ELR (cell line): Measurements from ENCODE around the gene ITGA5.
A peak's percentile ranks its signal among the peaks of the same experiment; 100 is the strongest.

Experiments used
- DNase-seq: peaks from one replicate; pipeline ENCODE4 v3.0.0-alpha.2; 2015; ENCODE audit warnings: low read depth

Gene ITGA5

GRCh38 chr12:54411391-54412241 lies 7.5 kb downstream of the ITGA5 start:
- peak; percentile 99 for DNase-seq

DNA sequence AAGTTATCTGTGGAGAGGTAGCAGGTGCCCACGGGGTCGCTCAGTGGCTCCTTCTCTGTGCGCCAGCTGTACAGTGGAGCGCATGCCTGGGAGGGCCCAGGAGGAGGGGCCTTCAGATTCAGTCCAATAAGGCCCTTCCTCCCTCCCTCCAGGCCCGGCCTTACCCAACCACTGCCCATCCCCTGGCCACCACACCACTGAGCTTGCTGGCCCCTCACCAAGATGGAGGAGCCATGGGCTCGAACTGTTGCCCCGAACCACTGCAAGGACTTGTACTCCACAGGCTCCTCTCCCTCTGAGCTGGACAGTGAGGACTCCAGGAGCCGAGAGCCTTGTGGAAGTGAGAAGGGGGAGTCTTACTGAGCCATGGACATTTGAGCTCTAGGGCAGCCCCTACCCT lies 9.8 kb downstream of the ITGA5 start:
- no peak for DNase-seq

GRCh38 chr12:54407183-54407905 lies 11.7 kb downstream of the ITGA5 start:
- DNase-seq = no peak

DNA sequence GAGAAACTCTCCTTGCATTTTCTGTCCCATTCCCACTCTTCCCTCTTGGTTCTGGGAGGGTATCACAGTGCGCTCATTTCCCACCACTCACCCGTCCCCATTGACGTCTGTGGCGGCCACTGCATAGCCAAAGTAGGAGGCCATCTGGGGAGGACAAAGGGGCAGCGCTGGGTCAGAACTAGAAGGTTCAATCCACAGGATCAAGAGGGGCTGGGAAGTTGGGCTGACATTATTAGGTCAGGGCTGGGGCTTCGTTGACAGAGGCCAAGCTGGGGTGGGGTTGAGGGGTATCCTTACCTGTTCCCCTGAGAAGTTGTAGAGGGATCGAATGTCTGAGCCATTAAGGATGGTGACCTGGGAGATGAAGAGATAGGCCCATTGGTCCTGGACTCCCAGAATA lies 13.5 kb downstream of the ITGA5 start:
- DNase-seq = no peak

- DNase-seq = no peak
Observed at GRCh38 chr12:54405106-54405505, 14.0 kb downstream of the ITGA5 start.

- DNase-seq = peak; percentile 75
Observed at GRCh38 chr12:54404061-54405004, 14.7 kb downstream of the ITGA5 start.

DNA sequence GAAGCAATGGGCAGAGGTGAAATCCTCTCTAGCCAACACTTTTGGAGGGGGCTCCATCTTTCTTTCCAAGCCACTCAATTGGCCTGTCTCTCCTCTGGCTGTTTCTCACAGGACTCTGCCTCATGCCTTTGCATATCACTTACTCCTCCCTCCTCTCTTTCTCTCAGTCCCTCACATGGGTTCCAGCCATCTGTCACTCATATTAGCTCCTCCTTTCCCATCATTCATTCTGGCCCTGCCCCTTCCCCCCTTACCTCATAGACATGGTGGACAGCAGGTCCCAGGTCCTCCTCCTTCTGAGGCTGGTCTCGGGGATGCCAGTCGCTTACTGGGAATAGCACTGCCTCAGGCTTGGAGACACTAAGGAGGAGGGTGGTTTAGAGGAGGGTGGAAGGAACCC lies 17.9 kb downstream of the ITGA5 start:
- DNase-seq = no peak

DNA sequence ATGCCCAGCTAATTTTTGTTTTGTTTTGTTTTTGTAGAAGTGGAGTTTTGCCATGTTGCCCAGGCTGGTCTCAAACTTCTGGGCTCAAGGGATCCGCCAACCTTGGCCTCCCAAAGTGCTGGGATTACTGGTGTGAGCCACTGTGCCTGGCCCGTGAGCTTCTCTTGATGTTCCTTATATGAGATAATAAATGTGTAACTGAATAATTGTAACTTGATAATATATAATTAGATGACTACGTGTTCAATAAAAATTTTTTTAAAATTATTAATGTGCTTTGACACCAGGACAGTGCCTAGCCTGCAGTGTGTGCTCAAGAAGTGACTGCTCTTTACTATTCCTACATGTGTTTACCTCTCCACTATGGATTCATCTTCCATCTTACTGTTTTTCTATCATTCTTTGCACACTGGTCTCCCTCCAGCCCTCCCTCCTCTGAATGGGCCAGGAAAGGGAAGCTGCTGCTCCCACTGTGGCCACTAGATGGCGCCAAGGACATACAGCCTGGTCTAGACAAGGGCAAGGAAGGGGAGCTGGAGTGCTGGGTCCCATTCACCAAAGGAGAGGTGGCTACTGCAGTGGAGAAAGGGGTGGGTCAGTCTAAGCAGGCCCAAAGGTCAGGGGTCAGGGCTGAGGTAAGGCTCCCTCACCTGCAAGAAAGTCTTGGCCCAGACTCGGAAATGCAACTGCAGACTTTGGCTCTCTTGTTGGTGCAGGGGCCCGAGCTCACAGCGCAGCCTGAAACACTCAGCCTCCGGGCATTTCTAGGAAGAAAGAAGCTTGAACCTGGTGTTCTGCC lies 19.9 kb downstream of the ITGA5 start:
- peak; percentile 83 for DNase-seq

DNA sequence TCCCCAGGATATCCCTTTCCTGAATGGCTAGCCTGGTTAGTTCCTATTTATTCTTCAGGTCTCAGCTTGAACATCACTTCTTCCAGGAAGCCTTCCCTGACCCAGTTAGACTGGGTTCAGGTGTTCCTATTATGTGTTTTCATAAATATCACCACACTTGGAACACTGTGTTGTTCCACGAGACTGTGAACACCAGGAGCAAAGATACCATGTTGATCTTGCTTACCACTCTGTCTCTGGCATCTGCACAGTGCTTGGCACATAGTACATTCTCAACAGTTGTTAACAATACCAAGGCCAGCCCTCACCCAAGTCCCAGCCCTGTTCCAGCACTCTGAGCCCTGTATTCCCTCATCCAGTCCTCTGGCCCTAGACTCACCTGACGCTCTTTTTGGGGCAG lies 20.8 kb downstream of the ITGA5 start:
- DNase-seq = no peak

- DNase-seq = no peak
Observed at GRCh38 chr12:54397157-54397556, 21.9 kb downstream of the ITGA5 start.

DNA sequence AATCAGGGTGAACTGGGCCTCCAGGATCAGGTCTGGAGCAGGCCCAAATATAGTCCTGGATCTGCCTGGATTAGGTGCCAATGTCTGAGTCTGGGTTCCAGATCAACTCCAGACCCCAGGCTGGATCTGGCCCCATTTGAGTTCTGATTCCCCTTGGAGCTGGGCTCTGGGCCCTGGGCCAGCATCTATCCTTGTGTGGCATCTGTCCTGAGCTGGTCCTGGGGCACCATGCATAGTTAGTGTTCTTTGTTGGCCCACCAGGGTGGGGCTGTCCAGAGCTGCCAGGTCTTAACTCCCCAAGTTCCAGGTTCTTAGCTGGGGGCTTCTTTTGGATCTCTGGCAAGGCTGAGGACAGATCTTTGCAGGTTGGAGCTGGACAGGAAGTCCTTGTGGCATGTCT lies 23.5 kb downstream of the ITGA5 start:
- no peak for DNase-seq

- no peak for DNase-seq
Observed at GRCh38 chr12:54394986-54395385, 24.1 kb downstream of the ITGA5 start.

- peak; percentile 79 for DNase-seq
Observed at GRCh38 chr12:54394281-54394719, 24.8 kb downstream of the ITGA5 start.

GRCh38 chr12:54393743-54394142 lies 25.3 kb downstream of the ITGA5 start:
- DNase-seq = no peak

GRCh38 chr12:54393207-54393609 lies 25.9 kb downstream of the ITGA5 start:
- DNase-seq = no peak

DNA sequence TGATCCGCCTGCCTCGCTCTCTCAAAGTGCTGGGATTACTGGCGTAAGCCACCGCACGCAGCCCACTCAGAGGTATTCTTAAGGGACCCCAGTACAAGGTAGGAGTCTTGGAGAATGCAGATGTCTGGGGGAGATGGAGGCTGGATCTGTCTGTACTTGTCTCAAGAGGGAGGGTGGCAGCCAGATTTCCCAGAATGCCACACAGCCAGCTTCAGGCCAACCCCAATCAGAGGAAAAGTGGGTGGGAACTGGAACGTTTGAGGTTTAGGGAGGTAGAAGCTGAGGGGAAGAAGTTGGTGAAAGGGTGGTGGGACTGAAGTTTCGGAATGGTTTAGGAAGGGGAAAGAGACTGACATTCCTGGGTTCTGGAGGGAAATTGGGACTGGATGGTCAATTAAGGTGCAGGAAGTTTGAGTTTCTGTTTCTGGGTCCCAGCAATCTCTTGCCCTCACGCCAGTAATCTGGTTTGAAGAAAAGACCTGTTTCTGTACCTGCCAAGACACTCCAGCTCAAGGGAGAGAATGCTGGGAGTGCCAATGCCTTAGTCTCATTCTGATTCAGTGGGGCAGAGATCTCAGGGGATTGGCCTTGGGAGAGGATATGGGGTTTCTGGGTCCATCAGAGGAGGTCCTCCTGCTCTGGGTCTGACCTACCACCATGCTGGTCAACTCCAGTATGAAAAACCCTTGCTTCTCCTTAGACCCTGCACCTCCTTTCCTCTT lies 26.4 kb downstream of the ITGA5 start:
- no peak for DNase-seq

DNA sequence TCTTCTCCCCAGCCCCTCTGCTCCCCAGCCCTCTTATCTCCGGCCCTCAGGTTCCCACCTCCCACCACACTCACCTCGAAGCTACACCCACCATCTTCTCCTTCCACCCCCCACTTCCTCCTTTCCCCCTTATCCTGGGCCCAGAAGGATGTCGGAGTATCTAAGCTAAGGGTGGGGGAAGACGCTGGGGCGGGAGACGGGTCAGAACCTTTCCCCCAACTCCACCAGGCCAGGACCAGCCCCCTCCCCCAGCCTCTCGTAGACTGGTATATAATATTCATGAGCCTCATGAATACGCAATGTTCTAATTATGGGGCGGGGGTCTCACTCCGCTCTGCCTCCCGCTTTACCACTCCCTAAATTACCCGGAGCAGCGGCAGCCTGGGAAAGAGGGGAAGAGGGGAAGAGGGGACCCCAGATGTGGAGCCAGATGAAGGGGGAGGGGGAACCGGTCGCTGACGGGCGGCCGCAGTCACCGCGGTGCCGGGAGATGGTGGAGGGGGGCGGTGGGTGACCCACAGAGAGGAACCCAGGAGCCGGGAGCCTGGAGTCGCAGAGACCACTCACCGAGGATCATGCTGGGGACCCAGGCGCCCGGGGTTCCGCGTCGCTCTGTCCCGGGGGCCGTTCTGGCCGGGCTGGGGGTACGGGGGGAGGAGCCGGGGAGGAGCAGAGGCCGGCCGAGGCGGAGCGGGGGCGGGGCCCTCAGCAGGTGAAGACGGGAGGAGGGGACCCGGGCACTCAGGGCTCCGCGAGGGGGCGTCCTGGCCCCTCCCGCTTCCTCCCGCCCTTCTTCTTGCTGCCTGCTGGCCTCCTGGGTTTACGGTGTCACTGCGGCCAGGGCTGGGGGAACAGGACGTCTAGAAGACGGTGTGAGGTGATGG lies 28.2 kb downstream of the ITGA5 start:
- DNase-seq = no peak

GRCh38 chr12:54390176-54390667 lies 28.8 kb downstream of the ITGA5 start:
- DNase-seq = no peak

DNA sequence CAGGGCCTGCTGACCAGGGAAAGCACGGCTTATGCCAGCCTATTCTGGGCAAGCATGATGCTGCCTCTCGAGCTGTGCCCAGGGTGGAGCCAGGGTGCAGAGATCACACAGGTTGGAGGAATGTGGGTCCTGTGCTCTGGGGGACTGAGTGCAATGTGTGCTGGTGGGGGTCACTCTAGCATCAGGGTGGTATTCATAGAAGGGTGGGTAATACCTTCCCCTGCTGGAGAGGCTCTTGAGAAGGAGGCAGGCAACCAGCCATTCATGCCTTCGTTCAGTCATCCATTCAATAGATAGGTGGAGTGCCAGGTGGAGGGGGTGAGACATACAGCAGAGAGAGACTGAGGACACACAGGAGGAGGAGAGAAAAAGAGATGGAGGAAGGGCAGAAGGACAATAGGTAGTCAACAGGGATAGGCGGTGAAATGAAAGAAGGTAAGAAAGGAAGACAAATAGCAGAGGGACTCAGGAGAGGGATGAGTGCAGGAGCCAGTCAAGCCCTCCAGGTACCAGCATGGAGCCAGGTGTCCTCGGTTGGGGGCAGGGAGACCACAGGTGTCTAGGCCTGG lies 29.4 kb downstream of the ITGA5 start:
- no peak for DNase-seq
